Fibroblast of upper back skin (primary cell): ENCODE results near the gene PNPLA6.

Source experiments
- DNase-seq: peaks from one replicate; pipeline ENCODE4 v3.0.0-alpha.2; 2013

The PNPLA6 gene

DNA sequence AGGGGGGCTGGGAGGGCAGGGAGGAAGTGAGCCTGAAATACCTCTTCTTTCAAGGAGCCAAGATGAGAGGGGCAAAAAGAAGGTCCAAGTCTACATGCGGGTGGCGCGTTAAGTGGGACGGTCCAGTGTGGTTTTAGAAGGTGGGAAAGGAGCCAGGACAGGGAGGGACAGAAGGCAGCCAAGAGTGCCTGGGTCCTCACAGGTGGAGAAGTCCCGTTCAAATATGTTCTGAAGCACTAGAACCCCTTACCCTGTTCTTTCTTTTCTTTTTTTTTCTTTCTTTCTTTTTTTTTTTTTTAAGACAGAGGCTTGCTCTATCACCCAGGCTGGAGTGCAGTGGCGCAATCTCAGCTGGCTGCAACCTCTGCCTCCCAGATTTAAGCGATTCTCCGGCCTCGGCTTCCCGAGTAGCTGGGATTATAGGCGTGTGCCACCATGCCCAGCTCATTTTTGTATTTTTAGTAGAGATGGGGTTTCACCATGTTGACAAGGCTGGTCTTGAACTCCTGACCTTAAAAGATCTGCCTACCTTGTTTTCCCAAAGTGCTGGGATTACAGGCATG, 67.5 kb downstream of the PNPLA6 start:
- no peak for DNase-seq

DNA sequence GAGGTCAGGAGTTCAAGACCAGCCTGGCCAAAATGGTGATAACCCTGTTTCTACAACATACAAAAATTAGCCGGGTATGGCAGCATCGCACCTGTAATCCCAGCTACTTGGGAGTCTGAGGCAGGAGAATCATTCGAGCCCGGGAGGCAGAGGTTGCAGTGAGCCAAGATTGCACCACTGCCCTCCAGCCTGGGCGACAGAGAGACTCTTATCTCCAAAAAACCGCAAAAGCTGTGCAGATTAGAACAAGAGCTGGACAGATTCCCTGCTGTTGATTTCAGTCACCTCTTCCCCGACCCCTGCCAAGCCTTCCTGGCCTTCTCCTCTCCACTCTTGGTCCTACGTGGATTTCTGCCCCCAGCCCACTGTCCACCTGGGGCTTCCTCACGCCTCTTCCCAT, 68.4 kb downstream of the PNPLA6 start:
- DNase-seq, result no peak

DNA sequence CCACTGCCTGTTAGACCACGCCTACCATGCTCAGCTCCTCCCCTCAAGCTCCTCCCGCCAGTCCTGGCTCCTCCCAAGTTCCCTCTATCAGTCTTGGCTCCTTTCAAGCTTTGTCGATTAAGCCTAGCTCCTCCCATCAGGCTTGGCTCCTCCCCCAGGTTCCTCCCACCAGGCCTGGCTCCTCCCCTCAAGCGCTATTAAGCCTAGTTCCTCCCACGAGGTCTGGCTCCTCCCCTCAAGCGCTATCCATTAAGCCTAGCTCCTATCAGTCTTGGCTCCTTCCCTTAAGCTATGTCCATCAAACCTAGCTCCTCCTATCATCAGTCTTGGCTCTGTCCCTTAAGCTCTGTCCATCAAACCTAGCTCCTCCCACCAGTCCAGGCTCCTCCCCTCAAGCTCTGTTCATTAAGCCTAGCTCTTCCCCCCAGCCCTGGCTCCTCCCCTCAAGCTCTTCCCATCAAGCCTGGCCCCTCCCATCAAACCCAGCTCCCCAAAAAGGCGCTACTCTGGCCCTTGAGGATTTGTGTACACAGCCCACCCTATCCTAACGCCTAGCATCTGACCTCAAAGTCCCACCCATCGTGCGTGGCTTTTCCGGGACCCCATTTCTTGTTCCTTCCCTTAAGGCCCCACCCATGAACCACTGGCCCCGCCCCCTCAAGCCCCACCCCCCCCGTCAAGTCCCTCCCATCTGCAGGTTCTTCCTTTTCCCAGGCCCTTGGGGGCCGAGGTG, 70.1 kb downstream of the PNPLA6 start:
- DNase-seq, result no peak

- DNase-seq, result no peak
Observed at GRCh38 chr19:7606289-7606688, 70.8 kb downstream of the PNPLA6 start.

- DNase-seq, result no peak
Observed at GRCh38 chr19:7607212-7607873, 71.8 kb downstream of the PNPLA6 start.

- no peak for DNase-seq
Observed at GRCh38 chr19:7607874-7608560, 72.5 kb downstream of the PNPLA6 start.

DNA sequence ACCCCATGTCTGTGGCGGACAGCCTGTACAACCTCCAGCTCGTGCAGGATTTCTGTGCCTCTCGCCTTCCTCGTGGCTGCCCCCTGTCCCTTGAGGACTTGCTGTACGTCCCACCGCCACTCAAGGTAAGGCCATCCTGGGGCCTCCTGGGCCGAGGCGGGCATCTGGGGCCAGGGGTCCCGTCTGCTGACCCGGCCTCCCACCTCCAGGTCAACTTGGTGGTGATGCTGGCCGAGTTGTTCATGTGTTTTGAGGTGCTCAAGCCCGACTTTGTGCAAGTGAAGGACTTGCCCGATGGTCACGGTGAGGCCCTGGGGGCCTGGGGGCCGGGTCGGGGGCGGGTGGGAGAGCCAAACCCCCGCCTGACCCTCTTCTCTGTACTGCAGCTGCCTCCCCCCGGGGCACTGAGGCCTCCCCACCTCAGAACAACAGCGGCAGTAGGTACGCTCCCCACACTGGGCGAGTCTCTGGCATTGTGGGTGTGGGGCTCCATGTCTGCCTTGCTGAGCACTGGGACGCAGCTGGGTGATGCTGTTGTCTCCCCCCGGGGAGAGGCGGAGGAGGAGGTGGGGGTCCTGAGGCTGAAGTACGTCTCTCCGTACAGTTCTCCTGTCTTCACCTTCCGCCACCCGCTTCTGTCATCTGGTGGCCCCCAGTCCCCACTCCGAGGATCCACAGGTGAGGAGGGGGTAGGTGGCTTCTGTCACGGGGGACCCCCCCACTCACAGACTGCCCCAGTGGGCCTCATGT, 75.1 kb downstream of the PNPLA6 start:
- no peak for DNase-seq
